Liver (tissue), 9 donors: ENCODE results near the gene ABHD16B. TPM values are rescaled to one million over a fixed set of nuclear protein-coding genes. Genes with fewer than 3 reads are reported as not detected.

Experiments
- DNase-seq: peaks from one replicate; pipeline ENCODE4 v3.0.0-alpha.2; 2017; ENCODE audit warnings: low spot score
- H3K27ac ChIP-seq, 2 donors: one replicate each; pipeline ENCODE4 v1.7.0; 2013; ENCODE audit warnings: inconsistent platforms in 2 of 2, low read length in 2 of 2, control low read depth in 1 of 2, low read depth in 1 of 2, mild to moderate bottlenecking in 1 of 2
- H3K27me3 ChIP-seq, 4 donors: one replicate each; pipeline versions ENCODE4 v1.6.1 to v1.7.0; 2013; ENCODE audit warnings: low read length in 3 of 4, inconsistent platforms in 1 of 4, mild to moderate bottlenecking in 1 of 4, moderate library complexity in 1 of 4; ENCODE audit not compliant: control insufficient read depth in 4 of 4, insufficient read depth in 4 of 4
- H3K36me3 ChIP-seq, 4 donors: one replicate each; pipeline versions ENCODE4 v1.6.1 to v1.7.0; 2013; ENCODE audit warnings: low read length in 3 of 4, mild to moderate bottlenecking in 3 of 4, low read depth in 1 of 4, moderate library complexity in 1 of 4; ENCODE audit not compliant: control insufficient read depth in 4 of 4, insufficient read depth in 3 of 4
- H3K4me1 ChIP-seq, 4 donors: one replicate each; pipeline versions ENCODE4 v1.6.1 to v1.7.0; 2013; ENCODE audit warnings: low read length in 3 of 4, mild to moderate bottlenecking in 3 of 4, moderate library complexity in 1 of 4; ENCODE audit not compliant: control insufficient read depth in 4 of 4, insufficient read depth in 4 of 4
- H3K4me3 ChIP-seq, 3 donors: one replicate each; pipeline versions ENCODE4 v1.6.1 to v1.7.0; 2013; ENCODE audit warnings: low read length in 3 of 3, control low read depth in 1 of 3, low read depth in 1 of 3, mild to moderate bottlenecking in 1 of 3
- H3K9ac ChIP-seq, 2 donors: one replicate each; pipeline ENCODE4 v1.7.0; 2013; ENCODE audit warnings: low read length in 2 of 2, mild to moderate bottlenecking in 2 of 2, moderate library complexity in 2 of 2, control low read depth in 1 of 2, low read depth in 1 of 2
- H3K9me3 ChIP-seq, 4 donors: one replicate each; pipeline versions ENCODE4 v1.6.1 to v1.7.0; 2013; ENCODE audit warnings: low read length in 3 of 4; ENCODE audit not compliant: control insufficient read depth in 4 of 4
- CTCF ChIP-seq: fragments of 150-350 bp; IDR thresholded peaks from 2 replicates; pipeline ENCODE4 v1.5.1; 2017; ENCODE audit warnings: improper control_type of control experiment, low read depth, low read length; ENCODE audit not compliant: missing input control
- EGR1 ChIP-seq, 2 donors: IDR thresholded peaks; 2 replicates each; pipeline ENCODE4 v1.6.1; 2016 to 2018; ENCODE audit warnings: antibody characterized with exemption in 2 of 2, low read depth in 2 of 2
- FOXA1 ChIP-seq: IDR thresholded peaks from 2 replicates; pipeline ENCODE4 v1.6.1; 2016; ENCODE audit warnings: antibody characterized with exemption
- GABPA ChIP-seq, 2 donors: IDR thresholded peaks in 1 of 2; conservative IDR thresholded peaks in 1 of 2; 2 replicates each; pipeline ENCODE4 v1.6.1; 2016; ENCODE audit warnings: antibody characterized with exemption in 2 of 2, mild to moderate bottlenecking in 1 of 2, moderate library complexity in 1 of 2
- HNF4A ChIP-seq, 2 donors: conservative IDR thresholded peaks; 2 replicates each; pipeline ENCODE4 v1.6.1; 2016; ENCODE audit warnings: antibody characterized with exemption in 2 of 2, mild to moderate bottlenecking in 2 of 2
- HNF4G ChIP-seq: IDR thresholded peaks from 2 replicates; pipeline ENCODE4 v1.6.1; 2016; ENCODE audit warnings: antibody characterized with exemption
- JUND ChIP-seq, 2 donors: IDR thresholded peaks; 2 replicates each; pipeline ENCODE4 v1.6.1; 2016; ENCODE audit warnings: antibody characterized with exemption in 2 of 2
- MAX ChIP-seq: IDR thresholded peaks from 2 replicates; pipeline ENCODE4 v1.6.1; 2016; ENCODE audit warnings: antibody characterized with exemption
- NR2F2 ChIP-seq: IDR thresholded peaks from 2 replicates; pipeline ENCODE4 v1.6.1; 2016; ENCODE audit warnings: antibody characterized with exemption
- RAD21 ChIP-seq, 2 donors: IDR thresholded peaks; 2 replicates each; pipeline ENCODE4 v1.6.1; 2016; ENCODE audit warnings: antibody characterized with exemption in 2 of 2, mild to moderate bottlenecking in 2 of 2
- REST ChIP-seq: IDR thresholded peaks from 2 replicates; pipeline ENCODE4 v1.6.1; 2016; ENCODE audit warnings: antibody characterized with exemption, mild to moderate bottlenecking
- RXRA ChIP-seq, 2 donors: IDR thresholded peaks; 2 replicates each; pipeline ENCODE4 v1.6.1; 2017 to 2018; ENCODE audit warnings: antibody characterized with exemption in 2 of 2, mild to moderate bottlenecking in 1 of 2
- SP1 ChIP-seq: IDR thresholded peaks from 2 replicates; pipeline ENCODE4 v1.6.1; 2018; ENCODE audit warnings: antibody characterized with exemption, mild to moderate bottlenecking
- TAF1 ChIP-seq: conservative IDR thresholded peaks from 2 replicates; pipeline ENCODE4 v1.6.1; 2016; ENCODE audit warnings: antibody characterized with exemption, mild to moderate bottlenecking
- ZBTB33 ChIP-seq: IDR thresholded peaks from 2 replicates; pipeline ENCODE4 v1.6.1; 2016; ENCODE audit warnings: antibody characterized with exemption
- WGBS: extraction: QIAGEN DNeasy Blood & Tissue Kit; methylation state at CpG from one replicate; pipeline ENCODE4 v1.1.7; 2013; 5-methylcytosine and 5-hydroxymethylcytosine counted together
- polyA plus RNA-seq, 2 donors: library from polyadenylated mRNA; stranded (reverse) in 1 of 2; unstranded in 1 of 2; fragments of 200-250 nt in 1 of 2; fragments of >200 nt in 1 of 2; fragmentation: Nextera tagmentation in 1 of 2; extraction: Ambion mirVana in 1 of 2; gene quantifications; one replicate each; pipeline versions ENCODE4 v1.2.1 to v1.2.3, GENCODE V29; 2013 to 2015
- total RNA-seq, 2 donors: library from RNA; depleted of rRNA; stranded (reverse); fragments of >200 nt; gene quantifications; one replicate each; pipeline ENCODE4 v1.2.3, GENCODE V29; 2014
- donor health status: healthy.
- donor health status: healthy.
- donor health status: healthy.
- donor health status: healthy.
- donor health status: healthy.

Gene ABHD16B
- total RNA-seq, result not detected
- polyA plus RNA-seq, result under 1 TPM in 1 of 2 donors, not detected in 1; 0.10 TPM

- no peak within 1 kb of the TSS for H3K4me3 ChIP-seq
- no peak for DNase-seq
- H3K27ac ChIP-seq, result peak within 1 kb of the TSS in 1 of 2 donors; percentile 15
- no peak within 1 kb of the TSS for H3K9ac ChIP-seq
- H3K4me1 ChIP-seq, result peaks cover 6 to 41% (median 19%) of the 10 kb centered on the region in 4 donors
- H3K9me3 ChIP-seq, result no peaks in the 10 kb centered on the region
- peaks cover 0 to 2% (median 0%) of the 10 kb centered on the region in 4 donors for H3K36me3 ChIP-seq
- TF ChIP-seq FOXA1, result no peak
- no peak for TF ChIP-seq RAD21 (IDR thresholded peaks at IDR 0.05)
- no peak for TF ChIP-seq ZBTB33
- TF ChIP-seq JUND (IDR thresholded peaks at IDR 0.05), result no peak
- WGBS, result 96% methylated on average over 59 of the region's 59 CpGs
- no peaks in the 10 kb centered on the region for H3K27me3 ChIP-seq
These were observed at the start of gene ABHD16B for GRCh38 chr20:63861365-63861934. ABHD16B (plus strand) TSS chr20:63861498; CDS start chr20:63861541, 43 bp downstream.

GRCh38 chr20:63814891-63815614 is 46.2 kb upstream of the ABHD16B start:
- no peak overlapping the region for H3K9ac ChIP-seq
- no peak overlapping the region for H3K27ac ChIP-seq
- TF ChIP-seq SP1 (no peak), MAX (no peak), TAF1 (no peak), REST (no peak), CTCF (no peak), HNF4G (no peak), FOXA1 (no peak), NR2F2 (no peak), RXRA (IDR thresholded peaks at IDR 0.05) (no peak), ZBTB33 (no peak), EGR1 (IDR thresholded peaks at IDR 0.05; ENCODE audit: low read depth in 2 of 2) (no peak), GABPA (IDR thresholded peaks at IDR 0.05 in 1 of 2, conservative IDR thresholded peaks at IDR 0.05 in 1 of 2) (no peak), HNF4A (conservative IDR thresholded peaks at IDR 0.05) (no peak), JUND (IDR thresholded peaks at IDR 0.05) (no peak)
- peaks cover 0 to 6% (median 0%) of the 10 kb centered on the region in 4 donors for H3K4me1 ChIP-seq
- no peaks in the 10 kb centered on the region for H3K36me3 ChIP-seq
- H3K4me3 ChIP-seq, result no peak overlapping the region
- H3K27me3 ChIP-seq, result no peaks in the 10 kb centered on the region
- WGBS, result 77% methylated on average over 8 of the region's 8 CpGs
- H3K9me3 ChIP-seq, result no peaks in the 10 kb centered on the region
- DNase-seq, result no peak
